ENCODE data around the gene CHMP5.

Gene CHMP5
- 22.6 to 73.4 (median 43.4) reads per million in 3 experiments for total RNA-seq

GRCh38 chr9:33264473-33265177 lies at the start of gene CHMP5, which contains the start of gene BAG1:
CHMP5 (plus strand) TSS chr9:33265049; CDS start chr9:33265079, 30 bp downstream.
BAG1 (minus strand) TSS chr9:33264708.
- peak; percentile 100 for DNase-seq

GRCh38 chr9:33220681-33221567 lies 43.9 kb upstream of the CHMP5 start:
- DNase-seq = no peak

DNA sequence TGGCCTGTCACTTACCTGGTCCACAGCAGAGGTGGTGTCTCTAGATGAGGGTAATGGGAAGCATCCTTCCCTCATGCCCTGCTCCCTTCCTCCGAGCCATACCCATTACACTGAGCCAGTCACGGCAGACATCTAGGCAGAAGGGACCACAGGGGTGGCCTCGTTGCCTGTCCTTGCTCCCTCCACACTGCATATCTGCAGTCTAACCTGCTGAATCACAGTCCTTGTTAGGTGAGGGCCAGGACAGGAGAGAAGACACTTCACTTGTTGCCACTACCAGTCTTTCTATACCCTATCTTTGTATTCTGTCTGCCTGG lies 43.3 kb upstream of the CHMP5 start:
- no peak for DNase-seq

DNA sequence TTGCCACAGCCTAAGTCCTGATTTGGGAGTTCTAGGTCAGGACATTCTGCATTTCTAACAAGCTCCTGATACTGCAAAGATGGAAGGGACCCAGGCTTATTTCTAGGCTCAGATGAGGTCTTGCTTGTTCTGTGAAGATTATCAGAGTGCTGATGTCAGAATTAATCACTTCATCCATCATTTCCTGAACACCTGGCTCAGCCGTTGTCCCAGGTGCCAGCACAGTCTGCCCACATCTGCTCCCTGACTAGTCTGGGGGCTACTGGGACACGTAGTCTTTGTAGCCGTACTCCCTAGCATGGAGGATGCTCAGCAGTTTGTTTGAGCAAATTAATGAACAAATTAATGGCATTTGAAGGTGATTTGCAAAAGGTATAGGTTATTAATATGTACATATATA lies 42.8 kb upstream of the CHMP5 start:
- DNase-seq = no peak

GRCh38 chr9:33223696-33224095 lies 41.2 kb upstream of the CHMP5 start:
- no peak for DNase-seq

- peak; percentile 60 for DNase-seq
Measured at GRCh38 chr9:33225319-33226147, 39.3 kb upstream of the CHMP5 start.

DNA sequence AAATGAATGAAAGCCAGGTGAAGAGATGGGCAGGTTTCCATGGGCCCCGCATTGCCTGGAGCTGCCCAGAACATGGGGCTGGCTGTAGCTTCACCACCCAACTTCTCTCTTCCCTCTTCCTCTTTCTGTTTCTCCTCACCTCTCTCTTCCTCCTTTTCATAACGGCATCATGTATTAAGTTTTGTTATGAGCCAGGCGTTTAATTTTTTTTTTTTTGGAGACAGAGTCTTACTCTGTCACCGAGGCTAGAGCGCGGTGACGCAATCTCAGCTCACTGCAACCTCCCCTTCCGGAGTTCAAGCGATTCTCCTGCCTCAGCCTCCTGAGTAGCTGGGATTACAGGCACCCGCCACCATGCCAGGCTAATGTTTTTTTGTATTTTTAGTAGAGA lies 37.8 kb upstream of the CHMP5 start:
- no peak for DNase-seq

DNA sequence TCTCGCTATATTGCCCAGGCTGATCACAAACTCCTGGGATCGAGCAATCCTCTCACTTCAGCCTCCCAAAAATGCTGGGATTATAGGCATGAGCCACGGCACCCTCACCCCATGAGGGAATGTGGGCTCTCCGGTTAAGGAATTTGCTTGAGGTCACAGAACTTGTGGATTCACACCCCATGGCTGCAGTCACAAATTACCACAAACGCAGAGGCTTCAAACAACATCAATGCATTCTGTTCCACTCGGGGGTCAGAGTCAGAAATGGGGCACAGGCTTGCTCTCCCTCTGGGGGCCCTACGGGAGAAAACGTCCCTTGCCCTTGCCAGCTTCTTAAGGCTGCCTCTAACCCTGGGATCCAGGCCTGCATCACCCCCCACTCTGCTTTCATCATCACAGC lies 37.1 kb upstream of the CHMP5 start:
- no peak for DNase-seq

- DNase-seq = no peak
Measured at GRCh38 chr9:33228606-33229005, 36.2 kb upstream of the CHMP5 start.

- no peak for DNase-seq
Measured at GRCh38 chr9:33229359-33230114, 35.3 kb upstream of the CHMP5 start.

GRCh38 chr9:33230756-33231622 lies 33.9 kb upstream of the CHMP5 start:
- DNase-seq = no peak

- no peak for DNase-seq
Measured at GRCh38 chr9:33231623-33231942, 33.3 kb upstream of the CHMP5 start.

DNA sequence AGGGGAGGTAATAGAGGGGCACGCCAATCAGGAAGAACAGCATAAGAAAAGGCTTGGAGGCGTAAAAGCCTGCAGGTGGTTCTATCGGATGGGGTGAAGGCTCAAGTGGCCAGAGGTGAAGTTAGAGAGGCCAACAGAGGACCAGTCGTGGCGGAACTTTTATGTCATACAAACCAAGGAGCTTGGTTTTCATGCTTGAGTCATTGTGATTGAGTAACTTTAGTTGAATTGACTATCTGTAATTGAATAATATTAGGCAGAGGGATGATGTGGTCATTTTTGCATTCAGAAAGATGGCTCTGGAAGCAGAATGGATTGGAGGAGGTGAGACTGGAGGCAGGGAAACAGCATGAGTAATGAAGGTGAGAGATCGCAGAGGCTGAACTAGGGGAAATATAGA lies 32.0 kb upstream of the CHMP5 start:
- no peak for DNase-seq

DNA sequence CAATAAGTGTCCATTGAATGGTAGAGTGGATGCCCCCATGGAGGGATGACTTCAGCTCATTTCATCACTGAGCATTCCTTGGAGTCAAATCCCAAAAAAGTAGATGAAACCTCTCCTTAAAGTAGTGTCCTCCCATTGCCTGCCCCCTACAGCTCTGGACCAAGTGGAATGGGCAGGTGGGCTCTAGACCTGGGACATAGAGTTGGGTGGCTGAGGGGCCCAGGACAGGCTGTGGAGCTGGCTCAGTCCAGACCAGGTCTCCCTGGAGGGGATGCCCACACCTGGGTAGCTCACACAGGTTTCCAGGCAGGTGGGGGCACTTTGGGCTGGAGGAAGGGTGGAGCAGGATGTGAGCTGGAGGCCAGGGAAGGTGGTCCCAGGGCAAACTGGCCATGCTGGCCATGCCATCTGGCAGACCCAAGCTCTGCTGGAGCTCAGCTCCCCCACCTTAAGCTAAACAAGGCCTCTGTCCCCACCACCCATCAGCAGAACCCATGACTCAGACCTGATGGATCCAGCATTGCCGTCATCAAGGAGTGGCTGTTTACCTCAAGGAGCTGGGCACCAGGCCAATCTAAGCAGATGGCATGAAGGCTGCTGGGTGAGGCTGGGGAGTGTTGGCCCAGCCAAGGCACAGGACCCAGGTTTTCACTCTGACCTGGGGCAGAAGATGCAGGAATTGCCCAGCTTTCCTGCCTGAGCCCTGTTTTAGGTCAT lies 31.1 kb upstream of the CHMP5 start:
- no peak for DNase-seq

DNA sequence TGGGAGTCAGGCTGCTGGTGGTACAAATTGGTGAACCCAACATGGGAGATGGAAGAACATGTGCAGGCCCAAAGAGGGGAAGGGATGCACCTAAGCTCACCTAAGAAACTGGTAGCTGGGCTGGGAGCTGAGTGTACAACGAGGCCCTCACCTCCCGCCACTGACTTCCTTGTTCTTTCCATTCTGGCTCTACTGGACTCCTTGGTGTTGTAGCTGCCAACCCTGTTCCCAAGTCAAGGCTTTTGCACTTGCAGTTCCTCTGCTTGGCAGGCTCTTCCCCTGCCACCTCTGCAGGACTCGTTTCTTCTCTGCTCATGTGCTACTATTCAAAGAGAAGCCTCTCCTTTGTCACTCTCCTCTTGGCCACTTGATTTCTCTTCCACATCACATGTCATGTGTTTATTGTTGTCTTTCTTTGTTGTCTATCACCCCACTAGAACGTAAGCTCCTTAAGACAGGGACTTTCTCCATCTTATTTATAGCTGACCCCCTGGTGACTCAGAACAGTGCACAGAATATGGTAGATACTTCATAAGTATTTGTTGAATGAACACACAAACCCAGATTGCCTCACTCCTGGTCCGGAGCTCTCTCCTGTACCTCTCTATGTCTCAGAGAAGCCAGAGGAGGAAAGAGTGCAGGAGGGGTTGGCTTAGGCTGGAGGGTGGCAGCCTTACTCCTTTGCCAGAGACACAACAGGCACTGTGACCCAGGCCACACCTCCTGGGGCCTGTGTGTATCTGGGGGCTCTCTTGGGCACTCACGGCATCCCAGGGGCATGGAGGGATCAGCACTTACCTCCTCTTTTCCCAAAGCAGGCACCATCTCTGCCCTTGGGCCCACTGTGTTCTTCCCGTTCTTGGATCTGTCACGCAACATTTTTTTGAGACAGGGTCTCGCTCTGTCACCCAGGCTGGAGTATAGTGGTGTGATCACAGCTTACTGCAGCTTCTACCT lies 30.1 kb upstream of the CHMP5 start:
- no peak for DNase-seq

- no peak for DNase-seq
Measured at GRCh38 chr9:33236571-33236970, 28.3 kb upstream of the CHMP5 start.

DNA sequence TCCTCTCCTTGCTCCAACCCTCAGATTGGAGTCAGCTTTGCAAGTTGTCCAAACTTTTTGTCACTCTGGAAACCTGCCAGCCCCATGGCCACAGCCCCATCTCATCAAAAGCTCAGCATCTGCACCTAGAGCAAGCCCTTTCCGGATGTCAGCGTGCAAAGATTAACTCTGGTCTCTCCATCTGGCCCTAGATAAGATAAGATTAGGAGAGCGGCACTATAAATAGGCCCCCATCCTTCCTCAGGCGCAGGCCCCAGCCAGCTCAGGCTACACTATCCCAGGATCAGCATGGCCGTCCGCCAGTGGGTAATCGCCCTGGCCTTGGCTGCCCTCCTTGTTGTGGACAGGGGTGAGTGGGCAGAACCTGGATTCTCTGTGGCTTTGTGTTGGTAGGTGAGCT lies 24.9 kb upstream of the CHMP5 start, which contains the start of gene SPINK4:
SPINK4 (plus strand) TSS at position 247 of the 400 bp plus-strand sequence; CDS start at position 289, 42 bp downstream.
- DNase-seq = no peak

DNA sequence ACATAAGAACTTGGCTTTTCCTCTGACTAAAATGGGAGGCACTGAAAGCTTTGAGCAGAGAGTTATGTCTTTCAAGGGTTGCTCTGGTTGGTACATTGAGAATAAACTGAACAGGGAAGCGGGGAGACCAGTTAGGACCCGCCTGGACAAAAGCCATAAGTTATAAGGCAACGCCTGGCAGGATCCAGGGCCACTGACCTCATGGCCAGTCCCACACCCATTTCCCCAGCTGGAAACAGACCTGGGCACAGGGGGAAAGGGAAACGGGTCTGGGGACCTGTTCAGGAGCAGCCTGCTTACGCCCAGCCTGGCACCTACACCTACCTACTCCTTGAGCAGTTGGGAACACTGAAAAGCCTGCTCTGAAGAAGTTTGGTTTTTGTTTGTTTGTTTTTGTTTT lies 23.6 kb upstream of the CHMP5 start:
- DNase-seq = no peak

- DNase-seq = no peak
Measured at GRCh38 chr9:33242609-33243134, 22.2 kb upstream of the CHMP5 start.

Measured in central memory CD4-positive, alpha-beta T cell (primary cell).